ENCODE data around the gene FFAR1. TPM values are rescaled to one million over a fixed set of nuclear protein-coding genes. Genes with fewer than 3 reads are reported as not detected.

Gene FFAR1
- total and polyA plus RNA-seq, 3 donors from 2014 or later = 0.26 to 0.81 (median 0.31) TPM

DNA sequence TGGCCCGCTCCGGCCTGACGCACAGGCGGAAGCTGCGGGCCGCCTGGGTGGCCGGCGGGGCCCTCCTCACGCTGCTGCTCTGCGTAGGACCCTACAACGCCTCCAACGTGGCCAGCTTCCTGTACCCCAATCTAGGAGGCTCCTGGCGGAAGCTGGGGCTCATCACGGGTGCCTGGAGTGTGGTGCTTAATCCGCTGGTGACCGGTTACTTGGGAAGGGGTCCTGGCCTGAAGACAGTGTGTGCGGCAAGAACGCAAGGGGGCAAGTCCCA, 4.4 kb downstream of the FFAR1 start:
- intact Hi-C loops (cut with DNase I; ENCODE audit: low total_unique reads) = loop anchor here (10.0 kb wide), 1 partner anchor 143 kb away; the partner anchor contains the start of gene KRTDAP
- Histone ChIP-seq H3K9me3 (no peaks in the 10 kb centered on the region), H3K4me3 (peak overlapping the region in 1 of 2 donors; percentile 2), H3K36me3 (ENCODE audit: low read depth, missing control alignments) (no peaks in the 10 kb centered on the region), H3K4me1 (peaks cover 5% of the 10 kb centered on the region), H3K27ac (no peak overlapping the region), H3K27me3 (no peaks in the 10 kb centered on the region)
- TF ChIP-seq POLR2A (IDR thresholded peaks at IDR 0.05) = no peak
- TF ChIP-seq, protein P1, sequence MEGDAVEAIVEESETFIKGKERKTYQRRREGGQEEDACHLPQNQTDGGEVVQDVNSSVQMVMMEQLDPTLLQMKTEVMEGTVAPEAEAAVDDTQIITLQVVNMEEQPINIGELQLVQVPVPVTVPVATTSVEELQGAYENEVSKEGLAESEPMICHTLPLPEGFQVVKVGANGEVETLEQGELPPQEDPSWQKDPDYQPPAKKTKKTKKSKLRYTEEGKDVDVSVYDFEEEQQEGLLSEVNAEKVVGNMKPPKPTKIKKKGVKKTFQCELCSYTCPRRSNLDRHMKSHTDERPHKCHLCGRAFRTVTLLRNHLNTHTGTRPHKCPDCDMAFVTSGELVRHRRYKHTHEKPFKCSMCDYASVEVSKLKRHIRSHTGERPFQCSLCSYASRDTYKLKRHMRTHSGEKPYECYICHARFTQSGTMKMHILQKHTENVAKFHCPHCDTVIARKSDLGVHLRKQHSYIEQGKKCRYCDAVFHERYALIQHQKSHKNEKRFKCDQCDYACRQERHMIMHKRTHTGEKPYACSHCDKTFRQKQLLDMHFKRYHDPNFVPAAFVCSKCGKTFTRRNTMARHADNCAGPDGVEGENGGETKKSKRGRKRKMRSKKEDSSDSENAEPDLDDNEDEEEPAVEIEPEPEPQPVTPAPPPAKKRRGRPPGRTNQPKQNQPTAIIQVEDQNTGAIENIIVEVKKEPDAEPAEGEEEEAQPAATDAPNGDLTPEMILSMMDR (IDR thresholded peaks at IDR 0.05) = no peak
- 66 to 67% methylated on average over 9 to 18 of the region's 18 CpGs for WGBS, 2 donors
- DNase-seq = no peak

DNA sequence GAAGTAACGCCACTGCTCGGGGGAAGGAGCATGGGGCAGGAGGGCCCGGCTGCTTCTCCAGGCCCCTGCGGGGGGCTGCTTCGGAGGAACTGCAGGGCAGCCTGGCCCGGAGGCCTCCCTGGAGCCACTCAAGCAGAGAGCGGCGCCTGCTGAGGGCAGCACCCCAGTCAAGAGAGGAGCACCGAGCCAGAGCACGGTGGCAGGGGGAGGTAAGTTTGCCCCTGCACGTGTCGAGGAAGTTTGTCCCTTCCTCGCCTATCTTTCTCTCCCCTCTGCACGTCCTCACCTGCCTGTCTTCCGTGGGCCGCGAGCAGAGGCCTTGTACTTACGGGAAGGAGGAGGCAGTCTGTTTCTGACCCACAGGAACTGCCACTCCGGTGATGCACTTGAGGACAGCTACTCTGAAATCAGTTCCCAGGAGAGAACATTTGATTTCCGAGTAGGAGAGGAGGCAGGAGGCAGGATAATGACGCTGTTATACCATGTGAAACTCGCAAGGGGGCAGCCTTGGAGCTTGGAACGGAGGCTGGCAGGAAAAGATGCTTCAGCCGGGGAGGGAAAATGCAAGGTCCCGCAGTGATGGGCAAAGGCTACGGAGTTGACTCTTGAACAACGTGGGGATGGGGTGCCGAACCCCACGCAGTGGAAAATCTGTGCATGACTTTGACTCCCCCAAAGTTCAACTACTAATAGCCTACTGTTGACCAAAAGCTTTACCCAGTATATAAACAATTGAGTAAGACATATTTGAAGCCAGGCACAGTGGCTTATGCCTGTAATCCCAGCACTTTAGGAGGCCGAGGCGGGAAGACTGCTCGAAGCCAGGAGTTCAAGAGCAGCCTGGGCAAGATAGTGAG, 5.0 kb downstream of the FFAR1 start:
- Histone ChIP-seq H3K27ac (no peak overlapping the region), H3K27me3 (no peaks in the 10 kb centered on the region), H3K4me1 (peaks cover 5% of the 10 kb centered on the region), H3K4me3 (peak overlapping the region in 1 of 2 donors; percentile 2), H3K9me3 (no peaks in the 10 kb centered on the region), H3K36me3 (ENCODE audit: low read depth, missing control alignments) (no peaks in the 10 kb centered on the region)
- peak; percentile 73 for DNase-seq
- intact Hi-C loops (cut with DNase I; ENCODE audit: low total_unique reads) = loop anchor here (10.0 kb wide), 1 partner anchor 142 kb away; the partner anchor contains the start of gene KRTDAP
- TF ChIP-seq, protein P1 (IDR thresholded peaks at IDR 0.05) = peak; percentile 63 to 84 (median 69)
- TF ChIP-seq POLR2A (IDR thresholded peaks at IDR 0.05) = no peak
- WGBS, 2 donors = 20 to 26% methylated on average over 29 to 31 of the region's 32 CpGs

DNA sequence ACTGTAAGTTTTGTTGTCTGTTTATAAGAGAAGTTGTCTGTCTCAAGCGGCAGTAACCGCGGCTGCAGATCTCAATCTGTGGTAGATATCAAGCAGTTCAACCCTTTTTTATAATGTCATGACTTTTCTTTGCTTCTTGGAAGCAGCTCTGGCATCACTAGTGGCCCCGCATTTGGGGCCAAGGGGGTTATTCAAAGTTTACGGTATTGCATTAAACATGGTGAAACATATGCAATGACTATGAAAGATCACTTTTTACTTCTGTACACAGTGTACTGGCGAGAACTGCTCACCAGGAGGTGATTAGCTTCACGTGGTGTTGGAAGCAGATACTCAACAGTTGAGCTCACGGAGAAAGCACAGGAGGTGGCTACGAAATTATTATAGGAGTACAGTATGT, 5.9 kb downstream of the FFAR1 start:
- no peak for DNase-seq
- no peak overlapping the region for H3K27ac ChIP-seq
- WGBS, 2 donors = 63 to 75% methylated on average over 9 of the region's 9 CpGs
- no peaks in the 10 kb centered on the region for H3K27me3 ChIP-seq
- peaks cover 5% of the 10 kb centered on the region for H3K4me1 ChIP-seq
- intact Hi-C loops (cut with DNase I; ENCODE audit: low total_unique reads) = loop anchor here (10.0 kb wide), 1 partner anchor 141 kb away; the partner anchor contains the start of gene KRTDAP
- H3K4me3 ChIP-seq = no peak overlapping the region
- TF ChIP-seq, protein P1 (IDR thresholded peaks at IDR 0.05) = no peak
- TF ChIP-seq POLR2A (IDR thresholded peaks at IDR 0.05) = no peak
- no peaks in the 10 kb centered on the region for H3K9me3 ChIP-seq
- H3K36me3 ChIP-seq (ENCODE audit: low read depth, missing control alignments) = no peaks in the 10 kb centered on the region

DNA sequence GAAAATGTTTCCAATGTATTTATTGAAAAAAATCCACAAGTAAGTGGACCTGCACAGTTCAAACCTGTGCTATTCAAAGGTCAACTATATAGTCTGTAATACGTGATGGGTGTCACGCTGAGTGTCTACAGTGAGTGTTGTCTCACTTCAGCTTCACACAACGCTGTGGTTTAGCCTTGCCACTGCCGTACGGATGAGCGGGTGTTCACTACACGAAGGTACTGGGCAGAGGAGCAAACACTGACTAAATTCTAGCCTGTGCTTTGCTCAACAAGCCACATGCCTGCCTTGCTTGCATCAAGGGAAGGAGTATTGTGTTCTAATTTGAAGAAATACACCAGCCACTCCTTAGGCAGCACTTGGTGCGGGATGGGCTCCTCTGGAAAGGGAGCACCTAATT, 7.2 kb downstream of the FFAR1 start:
- TF ChIP-seq POLR2A (IDR thresholded peaks at IDR 0.05) = no peak
- TF ChIP-seq, protein P1 (IDR thresholded peaks at IDR 0.05) = no peak
- no peak for DNase-seq
- intact Hi-C loops (cut with DNase I; ENCODE audit: low total_unique reads) = loop anchor here (10.0 kb wide), 1 partner anchor 140 kb away; the partner anchor contains the start of gene KRTDAP
- Histone ChIP-seq H3K4me1 (no peaks in the 10 kb centered on the region), H3K36me3 (ENCODE audit: low read depth, missing control alignments) (no peaks in the 10 kb centered on the region), H3K4me3 (no peak overlapping the region), H3K9me3 (no peaks in the 10 kb centered on the region), H3K27me3 (no peaks in the 10 kb centered on the region), H3K27ac (no peak overlapping the region)
- 90 to 91% methylated on average over 8 of the region's 8 CpGs for WGBS, 2 donors

Measured in testis (tissue), 3 donors.